ENCODE results near the gene OR51B6. TPM values are rescaled to one million over a fixed set of nuclear protein-coding genes. Genes with fewer than 3 reads are reported as not detected.
"Not testable (repeated sequence)": the region's sequence is repeated elsewhere in the genome, so short reads cannot be mapped to it uniquely, and the experiment has no call there.

Gene OR51B6
- polyA plus RNA-seq, 3 donors, result not detected

DNA sequence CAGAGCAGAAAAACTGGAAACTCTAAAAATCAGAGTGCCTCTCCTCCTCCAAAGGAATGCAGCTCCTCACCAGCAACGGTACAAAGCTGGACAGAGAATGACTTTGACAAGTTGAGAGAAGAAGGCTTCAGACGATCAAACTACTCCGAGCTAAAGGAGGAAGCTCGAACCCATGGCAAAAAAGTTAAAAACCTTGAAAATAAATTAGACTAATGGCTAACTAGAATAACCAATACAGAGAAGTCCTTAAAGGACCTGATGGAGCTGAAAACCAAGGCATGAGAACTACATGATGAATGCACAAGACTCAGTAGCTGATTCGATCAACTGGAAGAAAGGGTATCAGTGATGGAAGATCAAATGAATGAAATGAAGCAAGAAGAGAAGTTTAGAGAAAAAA is 4.7 kb downstream of the OR51B6 start:
- not testable (repeated sequence) for DNase-seq (ENCODE audit: extremely low read depth in 1 of 11, low read depth in 9 of 11, low spot score in 4 of 11)

DNA sequence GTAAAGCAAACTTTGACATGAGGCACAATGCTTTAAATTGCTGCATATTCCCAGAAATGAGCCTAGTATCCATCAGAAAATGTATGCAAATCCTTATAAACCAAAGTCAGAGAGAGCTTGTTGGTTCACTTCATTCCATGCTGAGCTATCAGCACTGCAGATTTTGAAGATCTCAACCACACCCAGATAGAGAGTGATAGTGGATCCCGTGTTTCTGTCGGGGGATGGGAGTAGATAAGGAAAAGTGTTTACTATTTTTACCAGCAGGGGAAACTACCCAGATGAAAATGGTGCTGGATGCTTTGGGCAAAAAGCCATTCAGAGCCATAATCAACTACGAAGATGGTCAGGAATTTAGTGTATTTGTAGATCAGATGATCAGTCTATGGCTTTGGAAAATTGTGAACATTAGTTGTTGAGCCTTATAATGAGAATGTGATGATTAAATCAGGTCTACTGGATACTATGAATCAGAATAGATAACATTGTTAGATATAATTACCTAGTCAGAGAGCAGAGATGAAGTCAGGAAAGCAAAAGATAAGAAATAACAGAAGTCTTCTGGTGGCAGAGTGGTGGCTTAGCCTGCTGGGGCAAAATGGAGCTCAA is 10.8 kb downstream of the OR51B6 start:
- no peak for DNase-seq (ENCODE audit: extremely low read depth in 1 of 11, low read depth in 9 of 11, low spot score in 4 of 11)

- no peak for DNase-seq (ENCODE audit: extremely low read depth in 1 of 11, low read depth in 9 of 11, low spot score in 4 of 11)
These were observed 12.4 kb downstream of the OR51B6 start for GRCh38 chr11:5363679-5364078.

GRCh38 chr11:5364214-5364613 is 12.9 kb downstream of the OR51B6 start:
- DNase-seq (ENCODE audit: extremely low read depth in 1 of 11, low read depth in 9 of 11, low spot score in 4 of 11), result no peak

DNA sequence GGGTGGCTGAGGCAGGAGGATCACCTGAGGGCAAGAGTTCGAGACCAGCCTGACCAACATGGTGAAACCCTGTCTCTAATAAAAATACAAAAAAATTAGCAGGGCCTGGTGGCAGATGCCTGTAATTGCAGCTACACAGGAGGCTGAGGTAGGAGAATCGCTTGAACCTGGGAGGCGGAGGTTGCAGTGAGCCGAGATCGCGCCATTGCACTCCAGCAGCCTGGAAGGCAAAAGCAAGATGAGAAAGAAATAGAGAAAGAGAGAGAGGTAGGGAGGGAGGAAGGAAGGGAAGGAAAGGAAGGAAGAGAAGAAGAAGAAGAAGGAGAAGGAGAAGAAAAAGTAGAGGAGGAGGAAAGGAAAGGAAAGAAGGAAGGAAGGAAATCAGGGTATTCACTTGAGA is 15.1 kb downstream of the OR51B6 start:
- not testable (repeated sequence) for DNase-seq (ENCODE audit: extremely low read depth in 1 of 11, low read depth in 9 of 11, low spot score in 4 of 11)

DNA sequence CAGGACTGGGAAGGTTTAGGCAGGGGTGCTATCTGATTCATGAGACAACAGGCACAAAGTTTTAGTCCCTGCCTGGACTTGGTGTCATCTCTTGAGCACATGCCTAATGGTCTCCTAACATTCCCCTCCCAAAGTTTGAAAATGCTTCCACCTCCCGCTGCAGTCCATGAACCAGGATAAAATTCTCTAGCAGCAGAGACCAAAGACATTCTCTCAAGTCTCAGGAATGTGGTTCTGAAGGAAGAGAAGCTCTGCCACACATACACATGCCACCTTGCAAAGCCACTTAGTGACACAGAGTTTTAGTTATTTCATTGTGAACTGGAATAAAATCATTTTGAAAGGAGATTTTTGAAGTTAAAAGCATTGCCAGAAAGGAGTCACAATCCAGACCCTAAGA is 15.5 kb downstream of the OR51B6 start:
- no peak for DNase-seq (ENCODE audit: extremely low read depth in 1 of 11, low read depth in 9 of 11, low spot score in 4 of 11)

GRCh38 chr11:5367448-5368074 is 16.3 kb downstream of the OR51B6 start:
- DNase-seq (ENCODE audit: extremely low read depth in 1 of 11, low read depth in 9 of 11, low spot score in 4 of 11), result no peak

- DNase-seq (ENCODE audit: extremely low read depth in 1 of 11, low read depth in 9 of 11, low spot score in 4 of 11), result no peak
These were observed 17.3 kb downstream of the OR51B6 start for GRCh38 chr11:5368502-5369043.

DNA sequence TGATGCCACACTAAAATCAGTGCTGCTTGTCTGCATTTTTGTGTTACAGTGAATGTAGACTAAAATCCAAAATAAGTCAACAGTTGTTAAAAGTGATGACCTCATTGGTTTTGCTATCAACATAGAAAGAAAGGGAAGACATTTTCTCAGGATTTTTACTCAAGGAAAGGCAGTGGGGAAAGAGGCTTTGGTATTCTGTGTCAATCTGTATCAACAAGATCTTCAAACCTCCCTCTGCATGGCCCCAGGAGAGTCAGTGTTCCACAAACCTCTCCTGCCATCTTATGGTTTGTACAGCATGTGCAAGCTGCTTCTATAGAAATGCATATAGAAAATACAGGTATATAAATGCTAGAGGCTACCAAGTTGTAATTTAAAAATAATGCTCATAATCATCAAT is 18.5 kb downstream of the OR51B6 start:
- no peak for DNase-seq (ENCODE audit: extremely low read depth in 1 of 11, low read depth in 9 of 11, low spot score in 4 of 11)

GRCh38 chr11:5380740-5381342 is 29.5 kb downstream of the OR51B6 start:
- peak; percentile 5 to 31 (median 17) for DNase-seq (ENCODE audit: extremely low read depth in 1 of 11, low read depth in 9 of 11, low spot score in 4 of 11)

DNA sequence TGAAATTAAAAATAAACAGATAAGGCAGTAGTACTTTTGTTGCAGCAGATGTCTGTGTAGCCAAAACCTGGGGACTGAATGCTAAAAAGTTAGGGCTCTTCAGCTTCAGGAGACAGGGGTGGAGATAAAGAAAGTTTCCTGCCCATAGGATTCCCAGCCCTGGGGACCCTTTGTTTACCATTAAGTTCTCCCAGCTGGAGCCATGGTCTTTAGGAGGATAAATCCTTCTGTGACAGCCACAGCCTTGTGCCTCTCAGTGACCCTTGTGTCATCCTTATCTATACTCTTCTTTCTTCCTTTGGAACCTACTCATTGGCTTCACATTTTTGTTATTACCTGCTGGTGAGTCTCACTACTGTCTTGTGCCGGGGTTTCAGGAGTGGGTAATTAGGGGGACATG is 32.3 kb downstream of the OR51B6 start, which contains the start of gene OR51M1:
TSS of gene OR51M1 (plus strand) at position 237 of the 400 bp plus-strand sequence. CDS start 5,587 bp downstream, outside the sequence.
- no peak for DNase-seq (ENCODE audit: extremely low read depth in 1 of 11, low read depth in 9 of 11, low spot score in 4 of 11)

DNA sequence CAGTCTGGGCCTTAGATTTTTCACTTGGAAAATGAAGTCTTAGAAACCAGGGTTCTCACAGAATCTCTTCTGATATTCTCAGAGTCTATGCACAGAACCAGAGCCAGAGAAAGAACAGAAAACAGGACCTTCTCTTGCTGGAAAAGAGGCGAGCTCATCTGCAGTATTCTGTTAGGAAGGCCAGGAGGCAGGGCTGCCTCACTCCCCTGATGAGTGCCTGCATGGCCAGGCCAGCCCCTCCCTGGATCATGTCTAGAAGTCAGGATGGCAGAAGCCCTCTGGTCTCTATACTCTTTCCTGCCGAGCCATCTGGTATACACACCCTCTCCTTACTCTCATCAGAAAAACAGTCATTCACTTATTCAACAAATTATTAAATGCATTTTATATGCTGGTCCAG is 33.0 kb downstream of the OR51B6 start:
- no peak for DNase-seq (ENCODE audit: extremely low read depth in 1 of 11, low read depth in 9 of 11, low spot score in 4 of 11)

DNA sequence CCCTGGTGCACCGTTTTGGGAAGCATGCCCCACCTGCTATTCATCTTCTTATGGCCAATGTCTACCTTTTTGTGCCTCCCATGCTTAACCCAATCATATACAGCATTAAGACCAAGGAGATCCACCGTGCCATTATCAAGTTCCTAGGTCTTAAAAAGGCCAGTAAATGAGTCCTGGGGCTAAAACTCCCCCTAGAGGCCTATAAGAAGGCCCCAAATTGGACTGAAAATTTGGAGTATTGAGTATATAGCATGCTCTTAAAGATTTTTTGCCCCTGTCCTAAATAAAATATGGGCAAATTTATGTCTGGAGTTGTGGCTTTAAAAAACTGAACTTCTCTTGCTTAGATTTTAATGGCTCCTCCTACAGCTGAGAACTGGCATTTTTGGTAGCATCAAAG is 38.9 kb downstream of the OR51B6 start:
- DNase-seq (ENCODE audit: extremely low read depth in 1 of 11, low read depth in 9 of 11, low spot score in 4 of 11), result no peak

- no peak for DNase-seq (ENCODE audit: extremely low read depth in 1 of 11, low read depth in 9 of 11, low spot score in 4 of 11)
These were observed 42.8 kb downstream of the OR51B6 start for GRCh38 chr11:5394091-5394490.

- DNase-seq (ENCODE audit: extremely low read depth in 1 of 11, low read depth in 9 of 11, low spot score in 4 of 11), result no peak
These were observed 47.6 kb downstream of the OR51B6 start for GRCh38 chr11:5398936-5399335.

Other genes starting within 250 kb of the OR51B6 start
- not detected for gene OR52A5, start 213.2 kb upstream of the OR51B6 start, polyA plus RNA-seq (ENCODE audit: insufficient read length in 3 of 3)
- under 1 TPM in 2 of 3 donors, not detected in 1; 0.01 to 0.05 TPM for gene OR52A1, start 196.8 kb upstream of the OR51B6 start, polyA plus RNA-seq (ENCODE audit: insufficient read length in 3 of 3)
- gene OR51V1, start 150.8 kb upstream of the OR51B6 start, polyA plus RNA-seq (ENCODE audit: insufficient read length in 3 of 3), result not detected
- 100 to 1,000 TPM; 110 to 331 (median 134) TPM for gene HBB, start 124.4 kb upstream of the OR51B6 start, polyA plus RNA-seq (ENCODE audit: insufficient read length in 3 of 3)
- 1 to 10 TPM; 1.2 to 2.1 (median 1.8) TPM for gene HBD, start 117.0 kb upstream of the OR51B6 start, polyA plus RNA-seq (ENCODE audit: insufficient read length in 3 of 3)
- gene HBG1, start 101.7 kb upstream of the OR51B6 start, polyA plus RNA-seq (ENCODE audit: insufficient read length in 3 of 3), result 100 to 1,000 TPM; 304 to 877 (median 766) TPM
- gene HBG2, start 96.7 kb upstream of the OR51B6 start, polyA plus RNA-seq (ENCODE audit: insufficient read length in 3 of 3), result 1,000 to 10,000 TPM; 1,167 to 4,071 (median 1,615) TPM
- 10 to 100 TPM in 1 of 3 donors, 1 to 10 TPM in 2; 2.4 to 26.1 (median 9.6) TPM for gene HBE1, start 81.6 kb upstream of the OR51B6 start, polyA plus RNA-seq (ENCODE audit: insufficient read length in 3 of 3)
- under 1 TPM in 2 of 3 donors, not detected in 1; 0.11 to 0.27 TPM for gene OR51B4, start 49.6 kb upstream of the OR51B6 start, polyA plus RNA-seq (ENCODE audit: insufficient read length in 3 of 3)
- not detected for gene OR51B2, start 27.2 kb upstream of the OR51B6 start, polyA plus RNA-seq (ENCODE audit: insufficient read length in 3 of 3)
- gene OR51B5, start 8.0 kb upstream of the OR51B6 start, polyA plus RNA-seq (ENCODE audit: insufficient read length in 3 of 3), result under 1 TPM; 0.33 to 0.56 (median 0.50) TPM
- not detected for gene OR51M1, start 32.3 kb downstream of the OR51B6 start, polyA plus RNA-seq (ENCODE audit: insufficient read length in 3 of 3)
- not detected for gene OR51Q1, start 70.6 kb downstream of the OR51B6 start, polyA plus RNA-seq (ENCODE audit: insufficient read length in 3 of 3)
- gene OR51I1, start 90.0 kb downstream of the OR51B6 start, polyA plus RNA-seq (ENCODE audit: insufficient read length in 3 of 3), result not detected
- gene OR51I2, start 97.8 kb downstream of the OR51B6 start, polyA plus RNA-seq (ENCODE audit: insufficient read length in 3 of 3), result under 1 TPM in 1 of 3 donors, not detected in 2; 0.09 TPM
- gene OR52D1, start 137.2 kb downstream of the OR51B6 start, polyA plus RNA-seq (ENCODE audit: insufficient read length in 3 of 3), result not detected
- not detected for gene UBQLN3, start 158.4 kb downstream of the OR51B6 start, polyA plus RNA-seq (ENCODE audit: insufficient read length in 3 of 3)
- gene UBQLNL, start 165.2 kb downstream of the OR51B6 start, polyA plus RNA-seq (ENCODE audit: insufficient read length in 3 of 3), result under 1 TPM; 0.56 to 0.85 (median 0.62) TPM
- gene OR52H1, start 197.0 kb downstream of the OR51B6 start, polyA plus RNA-seq (ENCODE audit: insufficient read length in 3 of 3), result not detected
- not detected for gene OR52B6, start 229.4 kb downstream of the OR51B6 start, polyA plus RNA-seq (ENCODE audit: insufficient read length in 3 of 3)
- gene TRIM6, start 245.1 kb downstream of the OR51B6 start, polyA plus RNA-seq (ENCODE audit: insufficient read length in 3 of 3), result 10 to 100 TPM; 22.2 to 30.3 (median 24.0) TPM

All from renal cortex interstitium (tissue), 11 donors.